HG03521 (cell line): ENCODE measurements around the gene FHIP2A.
"Not testable (repeated sequence)": the region's sequence is repeated elsewhere in the genome, so short reads cannot be mapped to it uniquely, and the experiment has no call there.

Source experiments
- ATAC-seq: cut with Tn5 transposase; IDR thresholded peaks from one replicate; pipeline ENCODE4 v1.9.1; 2021; ENCODE audit warnings: mild to moderate bottlenecking, moderate library complexity; ENCODE audit not compliant: unreplicated experiment

Gene FHIP2A

DNA sequence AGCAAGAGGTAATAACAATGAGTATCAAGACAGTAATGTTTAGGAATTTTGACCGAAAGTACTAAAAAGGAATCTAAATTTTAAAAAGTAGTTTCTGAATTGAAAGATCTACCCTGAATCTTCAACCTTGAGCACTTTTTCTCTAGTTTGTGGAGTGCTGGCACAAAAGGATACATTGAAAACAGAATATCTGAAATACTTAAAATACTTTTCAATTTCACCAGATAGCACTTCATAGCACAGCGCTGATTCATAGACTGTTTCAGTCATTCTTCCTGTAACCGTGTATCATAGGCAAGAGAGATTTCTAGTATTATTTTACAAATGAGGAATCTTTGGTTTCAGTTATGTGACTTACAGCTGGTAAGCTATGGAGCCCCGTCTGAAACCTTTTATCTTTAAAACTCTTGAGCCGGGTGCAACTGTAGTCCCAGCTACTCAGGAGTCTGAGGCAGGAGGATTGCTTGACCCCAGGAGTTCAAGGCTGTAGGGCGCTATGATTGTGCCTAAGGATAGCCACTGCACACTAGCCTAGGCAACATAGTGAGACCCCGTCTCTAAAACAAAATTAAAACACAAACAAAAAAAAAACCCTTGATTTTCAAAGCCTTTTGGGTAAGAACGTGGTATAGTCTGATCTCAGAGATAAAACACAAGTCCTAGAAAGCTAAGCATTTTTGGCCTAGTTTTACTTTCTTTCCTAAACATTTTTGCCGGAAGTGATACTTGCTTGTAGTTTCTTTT is 35.1 kb downstream of the FHIP2A start:
- no peak for ATAC-seq

- ATAC-seq = not testable (repeated sequence)
Measured at GRCh38 chr10:114857288-114857565, 35.6 kb downstream of the FHIP2A start.

GRCh38 chr10:114857922-114858629 is 36.5 kb downstream of the FHIP2A start:
- no peak for ATAC-seq

GRCh38 chr10:114859222-114859621 is 37.6 kb downstream of the FHIP2A start:
- no peak for ATAC-seq

GRCh38 chr10:114862456-114862855 is 40.9 kb downstream of the FHIP2A start:
- no peak for ATAC-seq

GRCh38 chr10:114867365-114867764 is 45.8 kb downstream of the FHIP2A start:
- ATAC-seq = no peak

DNA sequence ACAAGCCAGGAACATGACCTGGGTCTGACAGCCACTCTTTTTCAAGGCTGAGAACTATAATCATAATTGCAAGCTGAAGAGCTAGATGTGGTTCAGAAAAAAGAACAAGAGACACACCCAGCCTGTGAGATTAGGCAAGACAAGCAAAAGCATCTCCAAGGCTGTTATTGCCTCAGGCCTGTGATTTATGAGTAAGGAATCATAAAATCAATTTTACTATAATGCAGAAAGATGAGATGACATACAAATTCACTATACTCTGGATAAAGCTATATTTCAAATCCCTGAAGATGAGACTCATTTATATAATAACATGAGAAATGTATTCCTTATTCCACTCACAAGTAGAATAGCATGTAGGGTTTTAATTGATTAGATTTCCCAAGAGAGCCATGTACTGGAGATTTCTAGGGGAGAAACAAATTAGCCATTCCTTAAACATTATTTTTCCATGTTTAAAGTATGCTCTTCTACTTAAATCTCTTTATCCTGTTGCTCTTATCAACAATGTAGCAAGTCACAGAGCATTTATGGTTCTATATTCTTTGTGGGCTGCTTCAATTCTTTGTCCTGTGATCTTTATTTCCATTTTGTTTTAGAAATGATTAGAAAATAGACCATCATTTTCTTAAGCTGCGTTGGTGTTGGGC is 47.4 kb downstream of the FHIP2A start:
- no peak for ATAC-seq

DNA sequence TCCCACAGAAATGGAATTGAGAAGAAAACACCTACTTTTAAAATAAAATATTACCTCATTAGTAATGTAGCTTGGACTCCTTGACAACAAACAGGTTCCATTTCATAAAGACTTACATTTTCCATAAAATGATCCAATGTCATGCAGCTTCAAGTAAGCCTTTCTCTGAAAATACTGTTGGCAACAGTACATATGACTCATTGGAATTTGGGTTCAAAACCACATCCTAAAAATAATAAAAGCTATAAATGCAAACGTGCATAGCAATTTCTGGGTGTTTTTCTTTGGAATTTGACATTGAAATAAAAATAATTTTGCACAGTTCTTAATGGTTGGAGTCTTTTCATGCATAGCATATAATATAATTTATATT is 47.9 kb downstream of the FHIP2A start:
- no peak for ATAC-seq

GRCh38 chr10:114870486-114870885 is 48.9 kb downstream of the FHIP2A start:
- ATAC-seq = no peak

DNA sequence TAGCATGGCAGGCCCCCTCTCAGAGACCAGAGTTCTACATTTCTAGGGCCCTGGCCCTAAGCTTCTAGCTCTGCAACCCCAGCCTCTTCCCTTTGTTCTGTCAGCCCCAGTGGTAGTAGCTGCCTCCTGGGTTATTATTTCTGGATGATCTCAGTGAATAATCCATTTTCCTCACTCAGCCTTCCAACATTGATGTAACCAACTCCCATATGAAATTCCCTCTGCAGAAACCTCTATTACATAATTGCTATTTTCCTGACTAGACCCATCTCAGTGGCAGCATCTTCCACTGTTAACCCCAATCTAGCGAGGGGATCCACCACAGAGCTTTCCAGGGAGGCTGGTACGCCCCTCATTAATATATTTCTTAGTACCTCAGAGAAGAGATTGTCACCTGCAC is 49.8 kb downstream of the FHIP2A start:
- no peak for ATAC-seq
